GM18507 (cell line): Measurements from ENCODE around the gene NFE2L1.
"Not testable (repeated sequence)": the region's sequence is repeated elsewhere in the genome, so short reads cannot be mapped to it uniquely, and the experiment has no call there.

ENCODE experiments used
- DNase-seq: peaks from one replicate; pipeline ENCODE4 v3.0.0; 2011; ENCODE audit warnings: low read depth; ENCODE audit not compliant: insufficient read length; ENCODE audit errors: extremely low spot score
- FAIRE-seq: peaks from 2 replicates; lab custom pipeline; 2011; peaks lifted over from hg19 to GRCh38; lab: Jason Lieb, UNC

Gene NFE2L1

GRCh38 chr17:48060249-48060648, 12.1 kb downstream of the NFE2L1 start:
- FAIRE-seq (no peak), DNase-seq (no peak)

DNA sequence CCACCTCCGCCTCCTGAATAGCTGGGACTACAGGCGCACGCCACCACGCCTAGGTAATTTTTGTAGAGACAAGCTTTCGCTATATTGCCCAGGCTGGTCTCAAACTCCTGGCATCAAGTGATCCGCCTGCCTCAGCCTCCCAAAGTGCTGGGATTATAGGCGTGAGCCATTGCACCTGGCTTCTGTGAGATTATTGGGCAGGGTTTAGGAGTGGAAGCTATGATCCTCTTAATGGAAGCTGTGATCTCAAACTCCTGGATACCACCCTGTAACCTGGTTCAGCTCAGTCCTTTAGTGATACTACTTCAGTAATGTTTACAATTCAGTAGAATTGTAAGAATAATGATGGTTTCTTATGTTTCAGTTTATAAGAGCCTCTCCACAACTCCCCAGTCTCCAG, 14.1 kb downstream of the NFE2L1 start:
- no peak for DNase-seq
- no peak for FAIRE-seq

DNA sequence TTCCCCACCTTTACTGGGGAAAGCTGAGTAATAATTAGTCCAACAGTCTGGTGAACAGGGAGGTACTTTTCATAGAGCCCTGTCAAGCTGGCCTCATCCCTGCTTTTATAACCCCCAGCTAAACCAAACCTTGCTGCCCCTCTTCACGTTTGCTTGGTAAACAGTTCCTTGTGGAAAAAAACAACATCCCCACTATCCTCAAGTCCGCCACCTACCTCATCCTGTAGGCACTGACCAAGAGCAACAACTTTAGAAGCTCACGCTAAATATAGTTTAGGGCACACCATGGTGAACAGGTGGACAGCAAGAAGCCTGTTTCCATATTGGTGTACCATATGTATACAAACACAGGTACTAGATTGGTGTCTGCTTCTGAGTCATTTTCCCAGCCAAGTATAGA, 16.5 kb downstream of the NFE2L1 start:
- FAIRE-seq, result no peak
- no peak for DNase-seq

DNA sequence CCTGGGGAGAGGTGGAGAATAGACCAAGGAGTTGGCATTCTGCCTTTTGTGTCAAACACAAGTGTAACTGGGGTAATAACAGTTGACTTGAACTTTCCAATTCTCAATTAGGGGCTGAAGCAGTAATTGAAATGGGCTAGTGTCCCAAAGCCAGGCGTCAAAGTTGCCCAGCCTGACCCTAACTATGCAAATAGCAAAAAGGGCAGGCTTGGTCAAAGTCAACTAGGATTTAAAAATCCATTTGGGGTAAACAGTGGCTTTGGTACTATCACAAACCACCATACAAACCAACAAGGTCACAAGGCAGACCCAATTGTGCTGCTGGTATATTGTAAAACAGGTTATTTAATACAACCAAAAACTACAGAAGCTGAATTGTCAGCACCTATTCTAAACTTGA, 18.0 kb downstream of the NFE2L1 start:
- no peak for DNase-seq
- no peak for FAIRE-seq

GRCh38 chr17:48066656-48067055, 18.5 kb downstream of the NFE2L1 start:
- DNase-seq, result no peak
- no peak for FAIRE-seq

- DNase-seq, result no peak
Observed at GRCh38 chr17:48067245-48067644, 19.1 kb downstream of the NFE2L1 start.

DNA sequence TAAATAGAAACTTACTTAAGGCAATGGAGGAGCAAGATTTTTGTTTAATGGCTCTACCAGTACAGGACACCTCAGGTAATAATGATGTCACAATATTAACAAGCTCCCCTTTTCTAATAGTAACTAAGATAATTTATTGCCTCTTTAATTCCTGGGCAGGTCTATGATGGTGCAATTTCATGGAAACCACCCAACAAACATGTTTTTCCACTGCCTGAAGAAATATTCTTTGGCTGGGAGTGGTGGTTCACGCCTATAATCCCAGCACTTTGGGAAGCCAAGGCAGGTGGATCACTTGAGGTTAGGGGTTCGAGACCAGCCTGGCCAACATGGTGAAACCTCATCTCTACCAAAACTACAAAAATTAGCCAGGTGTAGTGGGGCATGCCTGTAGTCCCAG, 19.6 kb downstream of the NFE2L1 start:
- DNase-seq, FAIRE-seq: not testable (repeated sequence)

More at GRCh38 chr17:48067245-48067644, 19.1 kb downstream of the NFE2L1 start:
- FAIRE-seq, result no peak

DNA sequence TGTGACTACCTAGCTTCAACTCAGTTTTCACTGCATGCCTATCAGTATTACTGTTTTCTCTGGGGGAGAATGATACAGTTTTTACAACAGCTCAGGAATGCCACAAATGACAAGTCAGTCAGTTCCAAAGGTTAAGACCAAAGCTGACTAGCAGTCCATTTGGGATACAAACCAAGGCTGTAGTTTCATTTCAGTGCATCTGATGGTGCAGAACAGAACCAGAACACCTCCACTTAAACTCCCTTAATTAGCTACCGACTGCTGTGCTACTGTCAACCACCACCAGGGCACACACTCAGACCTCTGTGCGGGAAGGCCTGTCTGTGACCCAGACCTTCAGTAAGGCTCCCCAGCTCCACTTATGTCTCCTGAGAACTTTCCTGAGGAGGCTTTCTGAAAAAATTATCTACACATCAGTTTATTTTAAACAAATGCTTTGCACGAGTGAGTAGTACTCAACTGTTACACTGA, 20.4 kb downstream of the NFE2L1 start:
- DNase-seq, result no peak

DNA sequence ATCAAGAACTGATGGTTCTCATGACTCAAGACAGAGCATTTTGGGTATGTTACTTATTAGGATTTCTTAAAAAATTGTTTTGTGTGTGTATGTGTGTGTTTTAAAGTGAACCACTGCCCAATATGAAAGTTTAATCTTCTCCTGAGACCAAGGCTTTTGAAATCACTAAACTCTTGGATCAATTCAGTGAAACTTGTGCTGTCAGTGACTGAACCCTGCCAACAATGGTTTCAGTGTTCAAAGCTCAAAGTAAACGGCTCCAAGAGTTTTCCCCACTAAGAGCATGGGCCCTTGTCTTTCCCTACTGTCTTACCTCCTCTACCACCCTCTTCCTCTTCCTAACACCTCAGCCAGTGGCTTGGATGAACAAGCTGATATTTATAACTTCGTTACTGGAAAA, 22.0 kb downstream of the NFE2L1 start:
- FAIRE-seq (no peak), DNase-seq (no peak)

More for the DNA sequence above, 20.4 kb downstream of the NFE2L1 start:
- no peak for FAIRE-seq

GRCh38 chr17:48071654-48072053, 23.5 kb downstream of the NFE2L1 start:
- no peak for DNase-seq
- no peak for FAIRE-seq

DNA sequence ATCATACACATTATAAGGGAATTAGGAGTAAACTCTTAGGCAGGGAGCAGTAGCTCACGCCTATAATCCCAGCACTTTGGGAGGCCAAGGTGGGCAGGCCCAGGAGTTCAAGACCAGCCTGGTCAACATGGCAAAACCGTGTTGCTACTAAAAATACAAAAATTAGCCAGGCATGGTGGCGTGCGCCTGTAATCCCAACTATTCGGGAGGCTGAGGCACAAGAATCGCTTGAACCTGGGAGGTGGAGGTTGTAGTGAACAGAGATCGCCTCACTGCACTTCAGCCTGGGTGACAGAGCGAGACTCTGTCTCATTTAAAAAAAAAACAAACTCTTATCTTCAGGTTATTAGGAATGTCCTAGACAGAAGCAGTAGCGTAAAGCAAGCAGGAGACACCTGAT, 24.7 kb downstream of the NFE2L1 start:
- FAIRE-seq, result not testable (repeated sequence)

DNA sequence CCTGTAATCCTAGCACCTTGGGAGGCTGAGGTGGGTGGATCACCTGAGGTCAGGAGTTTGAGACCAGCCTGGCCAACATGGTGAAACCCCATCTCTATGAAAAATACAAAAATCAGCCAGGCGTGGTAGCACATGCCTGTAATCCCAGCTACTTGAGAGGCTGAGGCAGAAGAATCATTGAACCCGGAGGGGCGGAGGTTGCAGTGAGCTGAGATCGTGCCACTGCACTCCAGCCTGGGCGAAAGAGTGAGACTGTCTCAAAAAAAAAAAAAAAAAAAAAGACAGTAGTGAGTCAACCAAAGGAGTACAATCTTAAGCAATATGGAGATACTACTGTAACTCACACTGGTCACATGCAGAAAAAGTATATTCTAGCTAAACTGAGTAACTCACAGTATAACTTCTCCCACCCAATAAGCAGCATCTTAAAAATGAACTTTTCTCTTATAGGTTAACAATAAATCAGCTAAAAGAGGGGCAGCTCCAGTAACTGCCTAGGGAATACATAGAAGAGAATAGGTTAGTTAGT, 25.5 kb downstream of the NFE2L1 start:
- not testable (repeated sequence) for FAIRE-seq, DNase-seq

More for the DNA sequence above, 24.7 kb downstream of the NFE2L1 start:
- DNase-seq, result not testable (repeated sequence)

DNA sequence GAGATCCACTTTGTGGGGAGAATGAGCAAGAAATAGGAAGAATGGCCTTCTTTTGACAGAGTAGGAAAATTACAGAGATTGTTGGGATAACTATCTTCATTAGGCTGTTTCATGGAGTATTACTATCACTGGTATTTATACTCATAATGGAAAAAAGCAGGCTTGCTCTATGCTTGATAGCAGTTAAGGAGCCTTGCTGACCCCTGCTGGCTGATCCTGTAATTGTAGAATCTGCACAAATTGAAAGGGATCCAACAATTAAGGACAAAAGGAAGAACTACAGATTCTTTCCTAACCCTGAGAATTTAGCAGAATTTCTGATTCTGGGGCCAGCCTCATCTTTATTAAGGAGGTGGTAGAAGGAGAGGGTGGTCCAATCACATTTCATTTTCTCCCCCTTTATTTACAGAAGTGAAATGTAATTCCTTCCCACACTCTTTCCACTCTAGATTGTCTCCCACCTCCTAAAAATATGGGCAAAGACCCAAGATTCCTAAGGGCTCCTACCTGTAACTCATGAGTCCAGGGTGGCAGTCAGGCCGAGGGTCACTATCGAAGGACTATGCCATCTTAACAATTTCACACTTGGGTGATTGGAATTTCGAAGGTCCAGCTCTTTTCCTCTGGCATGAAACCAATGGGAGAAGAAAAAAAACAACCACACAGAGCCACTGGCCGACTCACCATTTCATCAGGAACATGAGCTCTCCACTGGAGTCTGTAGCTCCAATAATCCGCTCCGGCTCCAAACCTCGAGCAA, 26.3 kb downstream of the NFE2L1 start:
- DNase-seq, result no peak
- FAIRE-seq, result peak; percentile 70

GRCh38 chr17:48077152-48077551, 29.0 kb downstream of the NFE2L1 start:
- not testable (repeated sequence) for DNase-seq, FAIRE-seq

DNA sequence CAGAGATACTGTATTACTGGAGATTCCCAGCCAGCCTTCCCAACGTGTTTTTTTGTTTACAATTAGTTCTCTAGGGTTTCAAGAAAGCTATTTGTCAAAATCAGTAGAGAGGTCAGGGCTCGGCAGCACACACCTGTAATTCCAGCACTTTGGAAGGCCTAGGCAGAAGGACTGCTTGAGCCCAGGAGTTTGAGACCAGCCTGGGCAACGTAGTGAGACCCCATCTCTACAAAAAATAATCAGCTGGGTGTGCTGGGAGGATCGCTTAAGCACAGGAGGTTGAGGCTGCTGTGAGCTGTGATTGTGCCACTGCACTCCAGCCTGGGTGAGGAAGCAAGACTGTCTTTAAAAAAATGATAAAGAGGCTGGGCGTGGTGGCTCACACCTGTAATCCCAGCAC, 33.7 kb downstream of the NFE2L1 start:
- no peak for DNase-seq

DNA sequence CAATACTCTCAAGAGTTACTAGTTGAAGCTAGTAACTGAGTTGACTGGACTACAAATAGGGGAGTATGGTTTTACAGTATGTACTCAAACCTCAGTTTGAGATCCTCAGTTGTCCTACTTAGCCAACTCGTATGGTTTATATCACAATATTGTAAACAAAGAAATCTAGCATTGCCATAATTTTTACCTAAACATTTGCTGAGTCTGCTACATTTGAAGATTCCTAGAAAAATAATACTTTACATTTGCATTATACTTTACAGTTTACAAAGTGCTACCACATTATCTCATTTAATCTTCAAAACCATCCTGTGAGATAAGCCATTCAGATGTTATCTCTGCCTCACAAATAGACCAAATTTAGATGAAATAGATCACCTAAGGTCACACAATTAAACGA, 36.8 kb downstream of the NFE2L1 start:
- FAIRE-seq (no peak), DNase-seq (no peak)

More for the DNA sequence above, 33.7 kb downstream of the NFE2L1 start:
- FAIRE-seq, result no peak

DNA sequence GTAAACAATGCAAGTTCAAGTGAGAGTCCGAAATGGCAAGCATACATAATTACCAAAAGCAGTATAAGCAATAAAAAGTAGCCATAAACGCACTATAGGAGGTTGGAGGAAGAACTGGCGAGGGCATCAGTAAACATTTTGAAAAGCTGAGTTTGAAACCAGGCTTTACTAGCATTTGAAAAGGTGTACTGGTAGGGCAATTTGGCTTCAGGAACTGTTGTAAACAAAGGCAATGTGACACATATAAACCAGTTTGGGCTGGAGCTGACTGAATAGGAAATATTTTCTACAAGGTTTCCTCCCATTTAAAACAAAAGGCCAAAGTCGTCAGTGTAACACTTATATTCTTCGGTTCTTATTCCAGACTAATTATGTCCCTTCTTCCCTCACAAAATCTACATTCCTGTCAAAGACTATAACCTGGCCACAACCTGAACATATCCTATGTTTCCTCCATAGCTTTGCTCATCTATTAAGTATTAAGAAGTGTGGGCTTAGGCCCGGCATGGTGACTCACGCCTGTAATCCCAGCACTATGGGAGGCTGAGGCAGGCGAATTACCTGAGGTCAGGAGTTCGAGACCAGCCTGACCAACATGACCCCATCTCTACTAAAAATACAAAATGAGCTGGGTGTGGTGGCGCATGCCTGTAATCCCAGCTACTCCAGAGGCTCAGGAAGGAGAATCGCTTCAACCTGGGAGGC, 45.3 kb downstream of the NFE2L1 start:
- no peak for DNase-seq

GRCh38 chr17:48095611-48096010, 47.5 kb downstream of the NFE2L1 start:
- DNase-seq (no peak), FAIRE-seq (no peak)

More for the DNA sequence above, 45.3 kb downstream of the NFE2L1 start:
- FAIRE-seq, result no peak

- FAIRE-seq, result no peak
Observed at GRCh38 chr17:48100160-48100559, 52.0 kb downstream of the NFE2L1 start.

DNA sequence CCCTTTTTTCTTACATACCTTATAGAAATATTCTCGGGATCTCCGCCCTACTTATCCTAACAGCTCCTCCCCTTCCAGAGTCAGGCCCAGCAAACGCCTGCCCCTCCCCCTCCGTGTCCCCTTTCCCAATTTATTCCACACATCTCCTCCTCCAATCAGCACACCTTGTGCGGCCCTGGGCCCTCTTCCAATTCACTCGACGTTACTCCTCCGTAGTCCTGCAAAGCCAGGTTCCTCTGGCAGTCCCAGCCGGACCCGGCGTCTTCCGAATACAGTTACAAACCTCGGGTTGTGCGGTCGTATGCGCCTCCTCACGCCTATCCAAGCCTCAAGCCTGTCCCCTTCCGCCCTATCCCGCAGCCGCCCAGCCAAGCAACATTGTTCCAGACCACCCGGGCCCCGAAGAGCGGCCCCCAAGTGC, 52.4 kb downstream of the NFE2L1 start:
- DNase-seq, result no peak

More at GRCh38 chr17:48100160-48100559, 52.0 kb downstream of the NFE2L1 start:
- DNase-seq, result no peak

More for the DNA sequence above, 52.4 kb downstream of the NFE2L1 start:
- FAIRE-seq, result no peak
